ENCODE data around the gene SPOP.

- TF ChIP-seq CTCF (IDR thresholded peaks at IDR 0.05) (no peak), POLR2A (IDR thresholded peaks at IDR 0.05) (no peak)
Observed at GRCh38 chr17:49634485-49634860, 43.4 kb downstream of the SPOP start.
